GM19468 (cell line): ENCODE results near the gene CMTR1.

Source experiments
- ATAC-seq: cut with Tn5 transposase; IDR thresholded peaks from one replicate; pipeline ENCODE4 v1.9.1; 2021; ENCODE audit warnings: mild to moderate bottlenecking, moderate library complexity, moderate number of reproducible peaks; ENCODE audit not compliant: unreplicated experiment; ENCODE audit errors: extremely low read depth

CMTR1 gene

GRCh38 chr6:37525460-37526357 lies 92.7 kb downstream of the CMTR1 start:
- no peak for ATAC-seq

- no peak for ATAC-seq
Measured at GRCh38 chr6:37528541-37528940, 95.5 kb downstream of the CMTR1 start.

- no peak for ATAC-seq
Measured at GRCh38 chr6:37530297-37530696, 97.3 kb downstream of the CMTR1 start.

GRCh38 chr6:37531026-37531425 lies 98.0 kb downstream of the CMTR1 start:
- no peak for ATAC-seq
